K562 (cell line): ENCODE results near the gene CNIH1. TPM values are rescaled to one million over a fixed set of nuclear protein-coding genes. Genes with fewer than 3 reads are reported as not detected.

ENCODE experiments used
- ATAC-seq: fragments of 200-7000 bp; cut with Tn5 transposase; 3 replicates; pipeline ENCODE4 v1.9.1; 2020; ENCODE audit warnings: moderate library complexity
- BruUV-seq: library from RNA; stranded (reverse); fragments of 400-500 nt; replicated peaks from 2 replicates; lab custom pipeline; 2021; lab: Mats Ljungman, UMichigan
- CTCF ChIA-PET: fragments of 300-600 bp; formaldehyde crosslinking; extraction: SDS; loops from one replicate; lab custom pipeline; 2021; ENCODE audit warnings: low intra/inter-chr PET ratio; lab: Yijun Ruan, JAX
- POLR2A ChIA-PET: fragments of 300-600, 350-650 bp; sonication (Branson Sonifier 250); formaldehyde crosslinking; extraction: SDS; loops from one replicate; lab custom pipeline; 2021; ENCODE audit warnings: antibody characterized with exemption, inconsistent platforms; lab: Yijun Ruan, JAX
- DNase-seq, 4 experiments: peaks; one replicate each; pipeline versions ENCODE4 v3.0.0 to v3.0.0-alpha.2; 2011 to 2018; ENCODE audit warnings: low spot score in 3 of 4, mixed read lengths in 3 of 4; ENCODE audit errors: extremely low read depth in 1 of 4
- FAIRE-seq: peaks from 2 replicates; lab custom pipeline; 2011; peaks lifted over from hg19 to GRCh38; lab: Jason Lieb, UNC
- H2AFZ ChIP-seq: 2 replicates; pipeline ENCODE4 v1.6.0; 2011; ENCODE audit warnings: low read depth, low read length, control low read depth, inconsistent platforms
- H3K27ac ChIP-seq: fragments of 200-600 bp; 3 replicates; pipeline ENCODE4 v1.8.0; 2011; ENCODE audit warnings: low read depth, mild to moderate bottlenecking, control low read depth, inconsistent platforms, low read length, moderate library complexity, mixed read lengths; ENCODE audit errors: extremely low read depth
- H3K27me3 ChIP-seq, 2 experiments: fragments of 300-600 bp in 1 of 2; 2 replicates in 1 of 2; 3 replicates in 1 of 2; pipeline versions ENCODE4 v1.6.0 to v1.8.0; 2011; ENCODE audit warnings: inconsistent platforms in 2 of 2, low read length in 2 of 2, mild to moderate bottlenecking in 1 of 2, mixed read lengths in 1 of 2, moderate library complexity in 1 of 2; ENCODE audit not compliant: control insufficient read depth in 2 of 2, insufficient read depth in 2 of 2
- H3K36me3 ChIP-seq: fragments of 300-600 bp; 3 replicates; pipeline ENCODE4 v1.8.0; 2011; ENCODE audit warnings: mild to moderate bottlenecking, low read length, inconsistent platforms; ENCODE audit not compliant: control insufficient read depth, insufficient read depth
- H3K4me1 ChIP-seq, 2 experiments: fragments of 200-600 bp in 1 of 2; replicated peaks in 1 of 2; 2 replicates in 1 of 2; 3 replicates in 1 of 2; pipeline versions ENCODE4 v1.5.1 to v1.8.0; 2011; ENCODE audit warnings: inconsistent platforms in 2 of 2, low read length in 2 of 2, mild to moderate bottlenecking in 1 of 2, mixed read lengths in 1 of 2, moderate library complexity in 1 of 2; ENCODE audit not compliant: control insufficient read depth in 2 of 2, insufficient read depth in 2 of 2
- H3K4me2 ChIP-seq: 2 replicates; pipeline ENCODE4 v1.6.1; 2011; ENCODE audit warnings: low read length, control low read depth, inconsistent platforms, mixed read lengths; ENCODE audit not compliant: insufficient read depth
- H3K4me3 ChIP-seq: fragments of 200-600 bp; sonication (generic), shearing (Covaris generic); 2 replicates; pipeline ENCODE4 v1.5.1; 2016; ENCODE audit warnings: control low read depth, inconsistent platforms
- H3K79me2 ChIP-seq: fragments of 200-600 bp; 3 replicates; pipeline ENCODE4 v1.8.0; 2011; ENCODE audit warnings: low read length, inconsistent platforms; ENCODE audit not compliant: control insufficient read depth, insufficient read depth
- H3K9ac ChIP-seq, 2 experiments: 2 replicates each; pipeline versions ENCODE4 v1.6.0 to v1.6.1; 2011; ENCODE audit warnings: low read depth in 2 of 2, low read length in 2 of 2, control low read depth in 1 of 2, inconsistent platforms in 1 of 2, mild to moderate bottlenecking in 1 of 2, mixed read lengths in 1 of 2; ENCODE audit not compliant: insufficient read depth in 1 of 2
- H3K9me1 ChIP-seq: one replicate; pipeline ENCODE4 v1.6.0; 2011; ENCODE audit warnings: inconsistent platforms, mild to moderate bottlenecking, low read length, moderate library complexity; ENCODE audit not compliant: control insufficient read depth, insufficient read depth
- H3K9me3 ChIP-seq: replicated peaks from 2 replicates; pipeline ENCODE4 v1.5.1; 2011; ENCODE audit warnings: low read depth, low read length, inconsistent platforms; ENCODE audit not compliant: control insufficient read depth, insufficient read depth
- H4K20me1 ChIP-seq: replicated peaks from 2 replicates; pipeline ENCODE4 v1.6.1; 2011; ENCODE audit warnings: low read length, inconsistent platforms, mixed read lengths; ENCODE audit not compliant: control insufficient read depth, insufficient read depth
- ATF4 ChIP-seq: fragments of 450-650 bp; formaldehyde crosslinking; IDR thresholded peaks from 2 replicates; pipeline ENCODE4 v1.4.0; 2022; ENCODE audit warnings: mild to moderate bottlenecking, moderate library complexity
- HIVEP1 ChIP-seq: fragments of 250-450 bp; sonication (Bioruptor Pico); IDR thresholded peaks from 2 replicates; pipeline ENCODE4 v1.4.0; 2020; ENCODE audit warnings: mild to moderate bottlenecking
- HLTF ChIP-seq: fragments of 450-650 bp; IDR thresholded peaks from 2 replicates; pipeline ENCODE4 v1.6.1; 2016
- KDM4B ChIP-seq, 2 experiments: fragments of 450-650 bp in 1 of 2; sonication (generic) in 1 of 2; IDR thresholded peaks; 2 replicates each; pipeline ENCODE4 v1.6.1; 2016 to 2017; ENCODE audit warnings: borderline replicate concordance in 2 of 2, antibody characterized with exemption in 1 of 2, low read depth in 1 of 2, mild to moderate bottlenecking in 1 of 2
- PATZ1 ChIP-seq: fragments of 250-450 bp; sonication (Bioruptor Pico); IDR thresholded peaks from 2 replicates; pipeline ENCODE4 v1.5.0; 2020; ENCODE audit warnings: mild to moderate bottlenecking, borderline replicate concordance
- RBBP5 ChIP-seq: fragments of 200-600 bp; sonication (generic); IDR thresholded peaks from 2 replicates; pipeline ENCODE4 v1.6.1; 2012; ENCODE audit warnings: borderline replicate concordance, mild to moderate bottlenecking, low read length, control low read depth, inconsistent platforms; ENCODE audit not compliant: insufficient read depth, poor library complexity, severe bottlenecking
- RFX1 ChIP-seq: fragments of 450-650 bp; IDR thresholded peaks from 2 replicates; pipeline ENCODE4 v1.6.1; 2016; ENCODE audit warnings: mild to moderate bottlenecking, moderate library complexity
- RNF219 ChIP-seq: fragments of 250-450 bp; sonication (Bioruptor Pico); IDR thresholded peaks from 2 replicates; pipeline ENCODE4 v1.5.0; 2022; ENCODE audit warnings: mild to moderate bottlenecking
- SAFB ChIP-seq: fragments of 200-400 bp; formaldehyde crosslinking; IDR thresholded peaks from 2 replicates; pipeline ENCODE4 v1.6.1; 2017; ENCODE audit warnings: low read depth, low read length, borderline replicate concordance
- ZFP91 ChIP-seq: sonication (generic); formaldehyde crosslinking; IDR thresholded peaks from 2 replicates; pipeline ENCODE4 v1.8.0; 2022; ENCODE audit warnings: mild to moderate bottlenecking, missing genetic modification reagents
- ZNF764 ChIP-seq: fragments of 250-450 bp; sonication (Bioruptor Pico); IDR thresholded peaks from 2 replicates; pipeline ENCODE4 v1.4.0; 2020; ENCODE audit warnings: low read depth, mild to moderate bottlenecking, moderate library complexity
- WGBS: fragments of 100-300 bp; shearing (Covaris generic); methylation state at CpG from one replicate; pipeline ENCODE4 v1.1.6; 2016; ENCODE audit warnings: low coverage, mixed read lengths; ENCODE audit not compliant: insufficient coverage; ENCODE audit errors: missing lambda C conversion rate; 5-methylcytosine and 5-hydroxymethylcytosine counted together
- in situ Hi-C: fragments of 300-500 bp; cut with MboI; formaldehyde crosslinking; loops from 4 replicates; pipeline ENCODE4 v1.15.0; 2018; ENCODE audit warnings: inconsistent platforms, mixed read lengths
- intact Hi-C: fragments of 100-400 bp; cut with micrococcal nuclease; formaldehyde crosslinking; loops from 2 replicates; pipeline ENCODE4 v1.14.2; 2022
- polyA plus RNA-seq, 8 experiments: library from polyadenylated mRNA; depleted of rRNA in 4 of 8; stranded (reverse) in 5 of 8; unstranded in 3 of 8; fragments of >200 nt; fragmentation: Nextera tagmentation in 2 of 8; fragmentation: Illumina TruSeq in 1 of 8; extraction: Ambion mirVana in 2 of 8; extraction: Trizol in 1 of 8; gene quantifications; 2 replicates each; pipeline versions ENCODE4 v1.2.1 to v1.2.3, GENCODE V29; 2011 to 2014; ENCODE audit warnings: inconsistent platforms in 1 of 8, missing spikeins in 1 of 8
- total RNA-seq, 7 experiments: library from RNA; depleted of rRNA in 6 of 7; stranded (reverse); fragments of >200 nt in 6 of 7; fragmentation: Illumina TruSeq in 2 of 7; extraction: Trizol in 2 of 7; gene quantifications; 2 replicates each; pipeline versions ENCODE4 v1.2.1 to v1.2.3, GENCODE V29; 2011 to 2021; ENCODE audit warnings: low replicate concordance in 1 of 7

Gene CNIH1
- total and polyA plus RNA-seq, 9 of the 15 experiments (the other 6 are each of a cell fraction or from before 2014, with no cell fraction given): 13.9 to 283 (median 77.3) TPM

GRCh38 chr14:54481695-54482094 is 40.5 kb upstream of the CNIH1 start:
- H3K4me2 ChIP-seq: no peak overlapping the region
- CTCF ChIA-PET: no interaction called here

More at GRCh38 chr14:54481695-54482094, 40.5 kb upstream of the CNIH1 start:
- Histone ChIP-seq H3K9ac (no peak overlapping the region), H3K27me3 (no peaks in the 10 kb centered on the region), H3K4me3 (no peak overlapping the region), H3K9me3 (no peaks in the 10 kb centered on the region), H3K36me3 (peaks cover 51% of the 10 kb centered on the region; the same call in 2 of the 3 replicates), H3K4me1 (no peaks in the 10 kb centered on the region; a peak in 1 of 5 replicates), H3K9me1 (no peaks in the 10 kb centered on the region), H3K27ac (no peak overlapping the region)
- ATAC-seq: no peak
- no TSS peak for BruUV-seq
- WGBS: 85% methylated on average over 2 of the region's 2 CpGs
- intact Hi-C loops (no loop called here), in situ Hi-C loops (no loop called here)
- no peak for DNase-seq
- no peak for FAIRE-seq
- TF ChIP-seq HLTF (no peak), ZFP91 (no peak), RFX1 (no peak), ATF4 (no peak), ZNF764 (no peak), HIVEP1 (CRISPR knock-in tag) (no peak), KDM4B (IDR thresholded peaks at IDR 0.05; ENCODE audit: borderline replicate concordance in 2 of 2, low read depth in 1 of 2) (no peak), PATZ1 (no peak), RBBP5 (no peak), RNF219 (CRISPR knock-in tag) (no peak), SAFB (no peak)
- TF ChIP-seq, all 486 proteins: peak for 0
- Histone ChIP-seq H4K20me1 (no peaks in the 10 kb centered on the region), H3K79me2 (peaks cover 18% of the 10 kb centered on the region), H2AFZ (no peak overlapping the region)
- POLR2A ChIA-PET: no interaction called here
